ENCODE results near the gene DCTPP1.

The DCTPP1 gene

GRCh38 chr16:30409125-30410060 lies 20.4 kb downstream of the DCTPP1 start:
- no peak overlapping the region for H3K9ac ChIP-seq (ENCODE audit: low read depth, low read length, poor library complexity)
- H3K27ac ChIP-seq (replicated peaks; ENCODE audit: low read length) = no peak overlapping the region
- H2BK15ac ChIP-seq (ENCODE audit: low read length) = no peak overlapping the region
- no peak overlapping the region for H3K4me2 ChIP-seq (ENCODE audit: insufficient read depth, low read length, poor library complexity, severe bottlenecking)
- no CpG with 5 or more reads among the region's 15 CpGs for WGBS, 2 donors (ENCODE audit: extremely low coverage in 2 of 2, insufficient read length in 2 of 2, insufficient replicate concordance in 1 of 2)
- no peak overlapping the region for H3K4ac ChIP-seq (ENCODE audit: low read length)
- no peak overlapping the region for H4K91ac ChIP-seq (ENCODE audit: low read depth, low read length, poor library complexity)
- H2AFZ ChIP-seq (ENCODE audit: low read length) = no peak overlapping the region
- H3K18ac ChIP-seq (ENCODE audit: low read length) = no peak overlapping the region
- H3K36me3 ChIP-seq (replicated peaks in 1 of 2; ENCODE audit: control insufficient read depth in 2 of 2, insufficient read depth in 2 of 2, low read length in 2 of 2) = peaks cover 19 to 51% of the 10 kb centered on the region in 2 donors
- no peak overlapping the region for H2BK12ac ChIP-seq (ENCODE audit: low read length)
- H3K23ac ChIP-seq (ENCODE audit: low read depth, low read length, poor library complexity) = no peak overlapping the region
- no peak overlapping the region for H2BK120ac ChIP-seq (ENCODE audit: low read depth, low read length)
- H2AK5ac ChIP-seq (ENCODE audit: low read depth, low read length) = no peak overlapping the region
- no peak overlapping the region for H3K14ac ChIP-seq (ENCODE audit: low read length)
- no peaks in the 10 kb centered on the region for H3K9me3 ChIP-seq (replicated peaks in 1 of 2; ENCODE audit: control insufficient read depth in 2 of 2, insufficient read depth in 1 of 2, low read depth in 1 of 2, low read length in 2 of 2)
- peak; percentile 87 for DNase-seq (ENCODE audit: low spot score)
- peaks cover 9 to 15% of the 10 kb centered on the region in 2 donors for H3K4me1 ChIP-seq (ENCODE audit: control insufficient read depth in 2 of 2, insufficient read depth in 1 of 2, low read depth in 1 of 2, low read length in 2 of 2)
- no peak overlapping the region for H4K8ac ChIP-seq (ENCODE audit: low read depth, low read length)
- H3K79me1 ChIP-seq (ENCODE audit: low read depth, low read length) = peaks cover 6% of the 10 kb centered on the region
- H2BK5ac ChIP-seq (ENCODE audit: low read length) = no peak overlapping the region
- H3K27me3 ChIP-seq (ENCODE audit: control insufficient read depth in 3 of 3, insufficient read depth in 3 of 3, low read depth in 1 of 3, low read length in 3 of 3) = no peaks in the 10 kb centered on the region
- no peak overlapping the region for H3K4me3 ChIP-seq (ENCODE audit: low read length in 2 of 2)

- Histone ChIP-seq H3K9ac (ENCODE audit: low read depth, low read length, poor library complexity) (peak overlapping the region; percentile 95), H4K8ac (ENCODE audit: low read depth, low read length) (peak overlapping the region; percentile 1), H4K91ac (ENCODE audit: low read depth, low read length, poor library complexity) (no peak overlapping the region), H2AK5ac (ENCODE audit: low read depth, low read length) (peak overlapping the region; percentile 80), H3K36me3 (replicated peaks in 1 of 2; ENCODE audit: control insufficient read depth in 2 of 2, insufficient read depth in 2 of 2, low read length in 2 of 2) (peaks cover 14 to 37% of the 10 kb centered on the region in 2 donors), H3K4me1 (ENCODE audit: control insufficient read depth in 2 of 2, insufficient read depth in 1 of 2, low read depth in 1 of 2, low read length in 2 of 2) (peaks cover 9 to 15% of the 10 kb centered on the region in 2 donors), H2BK120ac (ENCODE audit: low read depth, low read length) (no peak overlapping the region), H2AFZ (ENCODE audit: low read length) (peak overlapping the region; percentile 95), H3K4me3 (ENCODE audit: low read length in 2 of 2) (peak overlapping the region; percentile 88 to 95), H2BK12ac (ENCODE audit: low read length) (no peak overlapping the region), H2BK15ac (ENCODE audit: low read length) (peak overlapping the region; percentile 82), H3K79me1 (ENCODE audit: low read depth, low read length) (peaks cover 4% of the 10 kb centered on the region), H3K18ac (ENCODE audit: low read length) (peak overlapping the region; percentile 98), H3K4me2 (ENCODE audit: insufficient read depth, low read length, poor library complexity, severe bottlenecking) (peak overlapping the region; percentile 68), H3K27ac (replicated peaks; ENCODE audit: low read length) (peak overlapping the region; percentile 52), H2BK5ac (ENCODE audit: low read length) (peak overlapping the region; percentile 89), H3K9me3 (replicated peaks in 1 of 2; ENCODE audit: control insufficient read depth in 2 of 2, insufficient read depth in 1 of 2, low read depth in 1 of 2, low read length in 2 of 2) (no peaks in the 10 kb centered on the region), H3K4ac (ENCODE audit: low read length) (peak overlapping the region; percentile 48), H3K23ac (ENCODE audit: low read depth, low read length, poor library complexity) (peak overlapping the region; percentile 93), H3K14ac (ENCODE audit: low read length) (peak overlapping the region; percentile 76), H3K27me3 (ENCODE audit: control insufficient read depth in 3 of 3, insufficient read depth in 3 of 3, low read depth in 1 of 3, low read length in 3 of 3) (peaks cover 0 to 2% (median 0%) of the 10 kb centered on the region in 3 experiments)
- DNase-seq (ENCODE audit: low spot score) = no peak
- WGBS, 2 donors (ENCODE audit: extremely low coverage in 2 of 2, insufficient read length in 2 of 2, insufficient replicate concordance in 1 of 2) = no CpG with 5 or more reads among the region's 19 CpGs
Measured at GRCh38 chr16:30407804-30408534, 21.9 kb downstream of the DCTPP1 start.

- Histone ChIP-seq H3K9me3 (replicated peaks in 1 of 2; ENCODE audit: control insufficient read depth in 2 of 2, insufficient read depth in 1 of 2, low read depth in 1 of 2, low read length in 2 of 2) (no peaks in the 10 kb centered on the region), H2BK12ac (ENCODE audit: low read length) (no peak within 1 kb of the TSS), H3K9ac (ENCODE audit: low read depth, low read length, poor library complexity) (peak within 1 kb of the TSS; percentile 95), H3K36me3 (replicated peaks in 1 of 2; ENCODE audit: control insufficient read depth in 2 of 2, insufficient read depth in 2 of 2, low read length in 2 of 2) (peaks cover 14 to 30% of the 10 kb centered on the region in 2 donors), H3K4me2 (ENCODE audit: insufficient read depth, low read length, poor library complexity, severe bottlenecking) (peak within 1 kb of the TSS; percentile 68), H2BK120ac (ENCODE audit: low read depth, low read length) (no peak within 1 kb of the TSS), H3K23ac (ENCODE audit: low read depth, low read length, poor library complexity) (peak within 1 kb of the TSS; percentile 93), H3K4me3 (ENCODE audit: low read length in 2 of 2) (peak within 1 kb of the TSS; percentile 88 to 95), H2BK15ac (ENCODE audit: low read length) (peak within 1 kb of the TSS; percentile 82), H3K79me1 (ENCODE audit: low read depth, low read length) (peaks cover 4% of the 10 kb centered on the region), H3K18ac (ENCODE audit: low read length) (peak within 1 kb of the TSS; percentile 98), H2AFZ (ENCODE audit: low read length) (peak within 1 kb of the TSS; percentile 95), H3K27me3 (ENCODE audit: control insufficient read depth in 3 of 3, insufficient read depth in 3 of 3, low read depth in 1 of 3, low read length in 3 of 3) (peaks cover 0 to 2% (median 0%) of the 10 kb centered on the region in 3 experiments), H3K4me1 (ENCODE audit: control insufficient read depth in 2 of 2, insufficient read depth in 1 of 2, low read depth in 1 of 2, low read length in 2 of 2) (peaks cover 9 to 15% of the 10 kb centered on the region in 2 donors), H2BK5ac (ENCODE audit: low read length) (peak within 1 kb of the TSS; percentile 89), H3K27ac (replicated peaks; ENCODE audit: low read length) (peak within 1 kb of the TSS; percentile 52), H2AK5ac (ENCODE audit: low read depth, low read length) (peak within 1 kb of the TSS; percentile 80), H4K91ac (ENCODE audit: low read depth, low read length, poor library complexity) (no peak within 1 kb of the TSS), H4K8ac (ENCODE audit: low read depth, low read length) (peak within 1 kb of the TSS; percentile 1), H3K4ac (ENCODE audit: low read length) (peak within 1 kb of the TSS; percentile 48), H3K14ac (ENCODE audit: low read length) (peak within 1 kb of the TSS; percentile 76)
- WGBS, 2 donors (ENCODE audit: extremely low coverage in 2 of 2, insufficient read length in 2 of 2, insufficient replicate concordance in 1 of 2) = no CpG with 5 or more reads among the region's 65 CpGs
- DNase-seq (ENCODE audit: low spot score) = peak; percentile 88
Measured at GRCh38 chr16:30407102-30407803, 22.6 kb downstream of the DCTPP1 start, which contains the start of gene ZNF771. Gene ZNF771, plus strand, starts transcription at chr16:30407606. Its CDS starts 448 bp downstream, at chr16:30408054.

All from neuronal stem cell (in vitro differentiated cells).